HepG2 (cell line): ENCODE data around the gene BCL2L11. TPM values are rescaled to one million over a fixed set of nuclear protein-coding genes. Genes with fewer than 3 reads are reported as not detected.

ENCODE experiments used
- AFF4 ChIP-seq: sonication (generic); formaldehyde crosslinking; IDR thresholded peaks from 2 replicates; pipeline ENCODE4 v1.4.0; 2020; ENCODE audit warnings: missing genetic modification reagents
- FOXK1 ChIP-seq: sonication (generic); formaldehyde crosslinking; IDR thresholded peaks from 2 replicates; pipeline ENCODE4 v1.4.0; 2020; ENCODE audit warnings: low read depth, missing genetic modification reagents, borderline replicate concordance
- KDM5A ChIP-seq: fragments of 200-600 bp; sonication (generic); IDR thresholded peaks from 2 replicates; pipeline ENCODE4 v1.7.0; 2018; ENCODE audit warnings: antibody characterized with exemption, mild to moderate bottlenecking, low read length, borderline replicate concordance
- RNF2 ChIP-seq: fragments of 450-650 bp; conservative IDR thresholded peaks from 2 replicates; pipeline ENCODE4 v1.6.1; 2016; ENCODE audit warnings: low read depth
- ZBTB40 ChIP-seq, 2 experiments: fragments of 450-650 bp in 1 of 2; sonication (generic) in 1 of 2; formaldehyde crosslinking in 1 of 2; IDR thresholded peaks; 2 replicates each; pipeline versions ENCODE4 v1.6.1 to v1.8.0; 2016 to 2022; ENCODE audit warnings: antibody characterized with exemption in 1 of 2, mild to moderate bottlenecking in 1 of 2, missing genetic modification reagents in 1 of 2
- ZNF232 ChIP-seq: sonication (generic); formaldehyde crosslinking; IDR thresholded peaks from 2 replicates; pipeline ENCODE4 v1.4.0; 2020; ENCODE audit warnings: missing genetic modification reagents, borderline replicate concordance
- ZNF329 ChIP-seq: sonication (generic); formaldehyde crosslinking; IDR thresholded peaks from 2 replicates; pipeline ENCODE4 v1.9.0; 2021; ENCODE audit warnings: low read depth, mild to moderate bottlenecking, missing genetic modification reagents
- ZNF432 ChIP-seq: sonication (generic); formaldehyde crosslinking; IDR thresholded peaks from 2 replicates; pipeline ENCODE4 v1.5.0; 2020; ENCODE audit warnings: missing genetic modification reagents, mild to moderate bottlenecking, borderline replicate concordance
- ZNF570 ChIP-seq: sonication (generic); formaldehyde crosslinking; IDR thresholded peaks from 2 replicates; pipeline ENCODE4 v1.4.0; 2020; ENCODE audit warnings: mild to moderate bottlenecking, missing genetic modification reagents, borderline replicate concordance
- ZNF773 ChIP-seq: sonication (generic); formaldehyde crosslinking; IDR thresholded peaks from 2 replicates; pipeline ENCODE4 v1.4.0; 2020; ENCODE audit warnings: missing genetic modification reagents, borderline replicate concordance
- ZNF780A ChIP-seq: sonication (generic); formaldehyde crosslinking; IDR thresholded peaks from 2 replicates; pipeline ENCODE4 v1.8.0; 2022; ENCODE audit warnings: mild to moderate bottlenecking, missing genetic modification reagents, moderate library complexity
- polyA plus RNA-seq, 8 experiments: library from polyadenylated mRNA; depleted of rRNA in 3 of 8; stranded (reverse) in 7 of 8; unstranded in 1 of 8; fragments of >200 nt; fragmentation: Illumina TruSeq in 4 of 8; extraction: Trizol in 4 of 8; gene quantifications; 2 replicates each; pipeline versions ENCODE4 v1.2.1 to v1.2.3, GENCODE V29; 2011 to 2016; ENCODE audit warnings: low read depth in 4 of 8, missing spikeins in 1 of 8, mixed read lengths in 1 of 8; ENCODE audit not compliant: insufficient read depth in 1 of 8
- total RNA-seq, 5 experiments: library from RNA; depleted of rRNA; stranded (reverse); fragments of >200 nt; fragmentation: Illumina TruSeq; extraction: Trizol; gene quantifications; 2 replicates each; pipeline ENCODE4 v1.2.3, GENCODE V29; 2016; ENCODE audit warnings: low read depth in 1 of 5
- TF ChIP-seq, protein P1 (sequence below): sonication (generic); formaldehyde crosslinking; IDR thresholded peaks from 2 replicates; pipeline ENCODE4 v1.8.1; 2023; ENCODE audit warnings: missing genetic modification reagents, mild to moderate bottlenecking, borderline replicate concordance

BCL2L11 gene
- total and polyA plus RNA-seq, 2 of the 13 experiments (the other 11 are each of a cell fraction or from before 2014, with no cell fraction given): 6.1 to 9.7 TPM

DNA sequence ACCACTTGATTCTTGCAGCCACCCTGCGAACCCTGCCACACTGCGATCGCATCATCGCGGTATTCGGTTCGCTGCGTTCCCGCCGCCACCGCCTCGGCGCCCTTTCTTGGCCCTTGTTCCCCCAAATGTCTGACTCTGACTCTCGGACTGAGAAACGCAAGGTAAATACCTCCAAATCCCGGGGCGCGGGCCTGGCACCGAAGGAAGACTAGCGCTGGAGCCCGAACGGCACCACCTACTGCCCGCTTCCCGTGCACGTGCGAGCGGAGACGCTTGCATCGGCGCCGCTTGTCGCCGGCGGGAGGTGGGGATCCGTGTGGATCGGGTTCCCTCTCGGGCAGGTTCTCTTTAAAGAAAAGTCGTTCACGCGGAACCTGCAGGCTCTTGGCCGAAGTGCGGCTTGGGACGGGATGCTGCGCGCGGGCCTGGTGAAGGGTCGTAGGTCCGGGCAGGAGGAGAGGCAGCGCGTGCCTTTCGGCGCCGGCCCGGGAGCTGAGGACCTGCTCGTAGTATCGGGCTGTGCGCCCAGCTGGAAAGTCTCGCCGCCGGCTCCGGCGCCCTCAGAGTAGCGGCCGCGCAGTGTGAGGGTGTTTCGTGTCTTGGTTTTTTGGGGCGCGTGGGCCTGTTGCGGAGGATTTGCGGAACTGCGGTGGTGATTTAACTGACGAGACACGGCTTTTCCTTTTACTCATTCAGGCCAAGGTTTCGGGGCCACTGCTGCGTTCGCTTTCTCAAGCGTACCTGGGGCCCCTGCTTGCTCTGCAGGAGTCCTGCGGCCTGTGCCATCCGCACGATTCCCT is 514 bp downstream of the BCL2L11 start (continued):
- TF ChIP-seq ZBTB40 (IDR thresholded peaks at IDR 0.05) (no peak), ZBTB40 (CRISPR knock-in tag; IDR thresholded peaks at IDR 0.05) (peak; percentile 47; the same call in 1 of the 2 replicates), FOXK1 (CRISPR knock-in tag) (no peak), ZNF780A (CRISPR knock-in tag) (0 out of 2 replicates have a peak, but pooled peaks have one; percentile 30), ZNF232 (CRISPR knock-in tag) (0 out of 2 replicates have a peak, but pooled peaks have one; percentile 15), ZNF329 (CRISPR knock-in tag) (peak; percentile 7; the same call in 1 of the 2 replicates), ZNF432 (CRISPR knock-in tag) (0 out of 2 replicates have a peak, but pooled peaks have one; percentile 22), ZNF773 (CRISPR knock-in tag) (0 out of 2 replicates have a peak, but pooled peaks have one; percentile 54), AFF4 (CRISPR knock-in tag) (peak; percentile 3; the same call in 1 of the 2 replicates), RNF2 (peak; percentile 43; the same call in 1 of the 2 replicates), KDM5A (peak; percentile 59; the same call in 1 of the 2 replicates), ZNF570 (0 out of 2 replicates have a peak, but pooled peaks have one; percentile 14)
- TF ChIP-seq, protein P1, sequence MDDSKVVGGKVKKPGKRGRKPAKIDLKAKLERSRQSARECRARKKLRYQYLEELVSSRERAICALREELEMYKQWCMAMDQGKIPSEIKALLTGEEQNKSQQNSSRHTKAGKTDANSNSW (CRISPR knock-in tag): 0 out of 2 replicates have a peak, but pooled peaks have one; percentile 21
